ENCODE data around the gene CA9.

GRCh38 chr9:35682520-35683315 is 9.0 kb downstream of the CA9 start:
- TF ChIP-seq EZH2 (IDR thresholded peaks at IDR 0.05) (no peak), POLR2AphosphoS5 (IDR thresholded peaks at IDR 0.05; ENCODE audit: borderline replicate concordance, low read depth, low read length) (no peak), FOXP2 (optimal IDR thresholded peaks at IDR 0.05; ENCODE audit: control extremely low read depth, extremely low read length, insufficient read depth) (no peak)
